Esophagus muscularis mucosa (tissue), 3 donors: ENCODE results near the gene WNT9A.

Experiments used
- POLR2A ChIP-seq: fragments of 450-650 bp; IDR thresholded peaks from one replicate; pipeline ENCODE4 v1.6.1; 2017; ENCODE audit warnings: antibody characterized with exemption, moderate library complexity, mild to moderate bottlenecking, low read depth
- POLR2AphosphoS5 ChIP-seq, 2 donors: sonication (generic); formaldehyde crosslinking; IDR thresholded peaks; one replicate each; pipeline ENCODE4 v1.6.1; 2017; ENCODE audit warnings: antibody characterized with exemption in 2 of 2
- TF ChIP-seq, protein P1 (sequence below), 3 experiments: fragments of 200-600 bp in 2 of 3; fragments of 450-650 bp in 1 of 3; sonication (generic) in 2 of 3; IDR thresholded peaks; one replicate each; pipeline ENCODE4 v1.5.1; 2017 to 2019; ENCODE audit warnings: antibody characterized with exemption in 3 of 3, mild to moderate bottlenecking in 2 of 3, moderate library complexity in 1 of 3

- TF ChIP-seq, protein P1, sequence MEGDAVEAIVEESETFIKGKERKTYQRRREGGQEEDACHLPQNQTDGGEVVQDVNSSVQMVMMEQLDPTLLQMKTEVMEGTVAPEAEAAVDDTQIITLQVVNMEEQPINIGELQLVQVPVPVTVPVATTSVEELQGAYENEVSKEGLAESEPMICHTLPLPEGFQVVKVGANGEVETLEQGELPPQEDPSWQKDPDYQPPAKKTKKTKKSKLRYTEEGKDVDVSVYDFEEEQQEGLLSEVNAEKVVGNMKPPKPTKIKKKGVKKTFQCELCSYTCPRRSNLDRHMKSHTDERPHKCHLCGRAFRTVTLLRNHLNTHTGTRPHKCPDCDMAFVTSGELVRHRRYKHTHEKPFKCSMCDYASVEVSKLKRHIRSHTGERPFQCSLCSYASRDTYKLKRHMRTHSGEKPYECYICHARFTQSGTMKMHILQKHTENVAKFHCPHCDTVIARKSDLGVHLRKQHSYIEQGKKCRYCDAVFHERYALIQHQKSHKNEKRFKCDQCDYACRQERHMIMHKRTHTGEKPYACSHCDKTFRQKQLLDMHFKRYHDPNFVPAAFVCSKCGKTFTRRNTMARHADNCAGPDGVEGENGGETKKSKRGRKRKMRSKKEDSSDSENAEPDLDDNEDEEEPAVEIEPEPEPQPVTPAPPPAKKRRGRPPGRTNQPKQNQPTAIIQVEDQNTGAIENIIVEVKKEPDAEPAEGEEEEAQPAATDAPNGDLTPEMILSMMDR (IDR thresholded peaks at IDR 0.05) = no peak
- TF ChIP-seq POLR2A = no peak
- no peak for TF ChIP-seq POLR2AphosphoS5 (IDR thresholded peaks at IDR 0.05)
Measured at GRCh38 chr1:227943381-227944089, 4.2 kb downstream of the WNT9A start.
